ENCODE results near the gene MRPS30. TPM values are rescaled to one million over a fixed set of nuclear protein-coding genes. Genes with fewer than 3 reads are reported as not detected.

Gene MRPS30
- total RNA-seq, 4 donors from 2014 or later, result 98.0 to 134 (median 116) TPM

GRCh38 chr5:44847206-44847852 is 38.6 kb downstream of the MRPS30 start:
- Histone ChIP-seq H3K27me3 (no peaks in the 10 kb centered on the region), H3K36me3 (no peaks in the 10 kb centered on the region), H3K4me3 (replicated peaks in 1 of 3) (no peak overlapping the region), H3K4me1 (no peaks in the 10 kb centered on the region), H3K27ac (no peak overlapping the region), H3K9me3 (no peaks in the 10 kb centered on the region)
- WGBS, 2 donors, result 83 to 84% methylated on average over 5 of the region's 5 CpGs
- intact Hi-C loops (cut with DNase I), result no loop called here
- no peak for DNase-seq
- TF ChIP-seq CTCF (IDR thresholded peaks at IDR 0.05) (no peak), POLR2A (IDR thresholded peaks at IDR 0.05) (no peak)

GRCh38 chr5:44860267-44860666 is 51.5 kb downstream of the MRPS30 start:
- intact Hi-C loops (cut with DNase I), result no loop called here
- H3K9me3 ChIP-seq, result no peaks in the 10 kb centered on the region
- whole genome bisulfite sequencing, 2 donors, result 88 to 93% methylated on average over 3 of the region's 3 CpGs
- DNase-seq, result no peak
- H3K4me1 ChIP-seq, result no peaks in the 10 kb centered on the region
- H3K36me3 ChIP-seq, result no peaks in the 10 kb centered on the region
- H3K27me3 ChIP-seq, result no peaks in the 10 kb centered on the region
- H3K4me3 ChIP-seq (replicated peaks in 1 of 3), result no peak overlapping the region
- H3K27ac ChIP-seq, result no peak overlapping the region
- no peak for TF ChIP-seq CTCF (IDR thresholded peaks at IDR 0.05)
- TF ChIP-seq POLR2A (IDR thresholded peaks at IDR 0.05), result no peak

GRCh38 chr5:44862808-44863207 is 54.1 kb downstream of the MRPS30 start:
- intact Hi-C loops (cut with DNase I), result no loop called here
- DNase-seq, result no peak

More at GRCh38 chr5:44862808-44863207, 54.1 kb downstream of the MRPS30 start:
- Histone ChIP-seq H3K27ac (no peak overlapping the region), H3K4me3 (replicated peaks in 1 of 3) (no peak overlapping the region), H3K27me3 (no peaks in the 10 kb centered on the region), H3K36me3 (no peaks in the 10 kb centered on the region), H3K4me1 (no peaks in the 10 kb centered on the region), H3K9me3 (no peaks in the 10 kb centered on the region)
- no peak for TF ChIP-seq POLR2A (IDR thresholded peaks at IDR 0.05)
- TF ChIP-seq CTCF (IDR thresholded peaks at IDR 0.05), result peak in 4 of 6 experiments; percentile 18 to 45 (median 31)
- 47 to 66% methylated on average over 1 of the region's 1 CpG for WGBS, 2 donors
